Esophagus (tissue), 2 donors: Measurements from ENCODE around the gene TMTC4. TPM values are rescaled to one million over a fixed set of nuclear protein-coding genes. Genes with fewer than 3 reads are reported as not detected.
"Not testable (repeated sequence)": the region's sequence is repeated elsewhere in the genome, so short reads cannot be mapped to it uniquely, and the experiment has no call there.

Source experiments
- H3K27ac ChIP-seq, 2 donors: one replicate each; pipeline ENCODE4 v1.5.1; 2013; ENCODE audit warnings: low read depth in 2 of 2, mild to moderate bottlenecking in 2 of 2, inconsistent platforms in 1 of 2, low read length in 1 of 2, moderate library complexity in 1 of 2
- H3K27me3 ChIP-seq, 2 donors: one replicate each; pipeline ENCODE4 v1.6.1; 2013; ENCODE audit warnings: low read length in 2 of 2, control low read depth in 1 of 2, mild to moderate bottlenecking in 1 of 2; ENCODE audit not compliant: insufficient read depth in 2 of 2, control insufficient read depth in 1 of 2
- H3K36me3 ChIP-seq, 2 donors: one replicate each; pipeline ENCODE4 v1.6.1; 2013; ENCODE audit warnings: low read length in 1 of 2; ENCODE audit not compliant: control insufficient read depth in 2 of 2, insufficient read depth in 2 of 2
- H3K4me1 ChIP-seq, 2 donors: one replicate each; pipeline ENCODE4 v1.6.1; 2013; ENCODE audit warnings: low read length in 1 of 2; ENCODE audit not compliant: control insufficient read depth in 2 of 2, insufficient read depth in 2 of 2
- H3K4me3 ChIP-seq, 2 donors: one replicate each; pipeline ENCODE4 v1.5.1; 2013; ENCODE audit warnings: low read length in 2 of 2, mild to moderate bottlenecking in 2 of 2, low read depth in 1 of 2, moderate library complexity in 1 of 2
- H3K9me3 ChIP-seq, 2 donors: one replicate each; pipeline ENCODE4 v1.6.1; 2013; ENCODE audit warnings: mild to moderate bottlenecking in 2 of 2, low read depth in 1 of 2, low read length in 1 of 2, moderate library complexity in 1 of 2; ENCODE audit not compliant: control insufficient read depth in 2 of 2, insufficient read depth in 1 of 2
- WGBS, 2 donors: extraction: QIAGEN DNeasy Blood & Tissue Kit; methylation state at CpG; one replicate each; pipeline ENCODE4 v1.1.7; 2013; 5-methylcytosine and 5-hydroxymethylcytosine counted together
- polyA plus RNA-seq, 2 donors: library from polyadenylated mRNA; stranded (reverse); fragments of 200-250 nt; gene quantifications; one replicate each; pipeline ENCODE4 v1.2.3, GENCODE V29; 2013
- donor health status: healthy with polysubstance abuse.
- donor health status: Bipolar disorder and iron deficiency.

TMTC4 gene
- polyA plus RNA-seq, 2 donors = 4.4 to 5.5 TPM

DNA sequence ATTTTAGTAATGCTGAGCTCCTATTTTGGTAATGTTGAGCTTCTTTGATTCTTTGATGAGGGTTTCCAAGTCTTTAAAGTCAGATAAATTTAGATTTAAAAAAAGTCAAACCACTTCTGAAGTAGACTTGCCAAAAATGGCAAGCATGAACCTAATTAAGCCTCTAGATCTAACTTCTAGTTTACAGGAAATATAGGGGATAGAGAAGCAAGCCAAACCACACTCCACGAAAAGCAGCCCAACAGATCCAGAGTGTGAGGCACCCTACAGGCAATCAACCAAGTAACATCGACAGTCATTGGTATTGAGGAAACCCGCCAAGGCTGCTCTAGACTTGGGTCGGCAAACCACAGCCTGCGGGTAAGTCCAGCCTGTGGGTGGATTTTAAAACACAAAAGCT is 89.7 kb downstream of the TMTC4 start:
- WGBS, 2 donors = 42 to 57% methylated on average over 5 of the region's 5 CpGs
- Histone ChIP-seq H3K36me3 (no peaks in the 10 kb centered on the region), H3K4me3 (no peak overlapping the region), H3K27me3 (no peaks in the 10 kb centered on the region), H3K27ac (no peak overlapping the region), H3K9me3 (no peaks in the 10 kb centered on the region), H3K4me1 (peaks cover 0 to 5% of the 10 kb centered on the region in 2 donors)

DNA sequence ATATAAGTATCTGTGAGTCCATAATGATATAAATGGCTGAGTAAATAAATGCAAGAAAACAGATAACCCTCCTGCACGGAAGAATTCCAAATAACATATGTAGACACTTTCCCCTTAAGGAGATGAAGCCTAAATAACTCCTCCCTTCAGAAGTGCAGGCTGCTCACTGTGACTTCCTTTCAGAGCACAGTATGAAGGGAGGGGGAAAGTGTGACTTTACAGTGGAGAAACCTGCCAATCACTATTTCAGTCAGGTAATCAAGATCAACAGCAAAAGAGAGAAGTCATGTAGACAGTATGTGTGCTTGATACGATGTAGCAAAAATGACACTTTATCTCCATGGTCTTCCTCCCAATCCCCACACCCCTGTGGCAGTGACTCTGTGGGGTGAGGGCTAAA is 93.1 kb downstream of the TMTC4 start:
- WGBS, 2 donors = 95% methylated on average over 2 of the region's 2 CpGs
- Histone ChIP-seq H3K4me1 (no peaks in the 10 kb centered on the region), H3K27me3 (no peaks in the 10 kb centered on the region), H3K4me3 (no peak overlapping the region), H3K36me3 (no peaks in the 10 kb centered on the region), H3K27ac (no peak overlapping the region), H3K9me3 (no peaks in the 10 kb centered on the region)

DNA sequence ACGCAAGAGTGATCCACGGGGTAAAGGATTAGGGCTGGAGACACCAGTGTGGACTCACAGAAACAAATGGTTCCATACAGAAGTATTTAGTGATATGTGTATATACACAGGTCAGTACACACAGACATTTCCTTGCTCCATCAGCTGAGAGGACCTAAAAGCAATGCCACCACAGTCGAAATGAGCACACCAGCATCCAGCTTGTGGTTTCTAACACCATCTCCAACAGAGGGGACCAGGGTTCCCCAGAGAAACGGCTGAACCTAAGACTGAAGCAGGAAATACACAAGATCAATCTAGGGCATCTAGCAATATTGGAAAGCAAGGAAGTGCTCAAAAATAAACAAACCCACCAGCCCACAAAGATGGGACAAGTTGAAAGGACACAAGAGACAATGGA is 93.6 kb downstream of the TMTC4 start:
- no peak overlapping the region for H3K4me3 ChIP-seq
- H3K4me1 ChIP-seq = no peaks in the 10 kb centered on the region
- no peak overlapping the region for H3K27ac ChIP-seq
- H3K27me3 ChIP-seq = no peaks in the 10 kb centered on the region
- H3K36me3 ChIP-seq = no peaks in the 10 kb centered on the region
- 91 to 94% methylated on average over 4 of the region's 4 CpGs for WGBS, 2 donors
- H3K9me3 ChIP-seq = no peaks in the 10 kb centered on the region

DNA sequence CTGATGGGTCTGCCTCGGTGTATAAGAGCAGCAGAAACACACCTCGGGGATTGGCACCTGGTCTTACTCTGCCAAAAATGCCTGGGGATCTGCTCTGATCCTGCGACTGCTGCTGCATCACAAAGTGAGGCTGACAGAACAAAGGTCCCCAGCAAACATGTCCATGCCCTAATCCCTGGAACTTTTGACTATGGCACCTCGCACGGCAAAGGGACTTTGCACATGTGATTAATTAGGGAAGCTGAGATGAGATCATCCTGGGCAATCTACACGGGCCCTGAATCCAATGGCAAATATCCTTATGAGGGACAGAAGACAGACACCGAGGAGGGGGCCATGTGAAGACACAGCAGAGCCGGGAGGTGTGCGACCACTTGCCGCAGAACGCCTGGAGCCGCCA is 94.5 kb downstream of the TMTC4 start:
- H3K4me1 ChIP-seq = no peaks in the 10 kb centered on the region
- H3K27me3 ChIP-seq = no peaks in the 10 kb centered on the region
- H3K27ac ChIP-seq = no peak overlapping the region
- 88 to 91% methylated on average over 12 of the region's 12 CpGs for WGBS, 2 donors
- H3K4me3 ChIP-seq = no peak overlapping the region
- H3K9me3 ChIP-seq = no peaks in the 10 kb centered on the region
- no peaks in the 10 kb centered on the region for H3K36me3 ChIP-seq

DNA sequence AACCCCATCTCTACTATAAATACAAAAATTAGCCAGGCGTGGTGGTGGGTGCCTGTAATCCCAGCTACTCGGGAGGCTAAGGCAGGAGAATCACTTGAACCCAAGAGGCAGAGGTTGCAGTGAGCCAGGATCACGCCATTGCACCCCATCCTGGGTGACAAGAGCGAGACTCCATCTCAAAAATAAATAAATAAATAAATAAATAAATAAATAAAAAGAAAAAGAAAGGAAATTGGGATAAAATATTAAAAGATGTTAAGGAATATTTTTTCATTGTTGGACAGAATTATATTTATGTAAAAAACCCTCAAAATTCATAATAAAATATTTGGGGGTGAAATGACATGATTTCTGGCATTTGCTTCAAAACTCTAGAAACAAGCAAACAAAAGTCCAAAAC is 97.4 kb downstream of the TMTC4 start:
- not testable (repeated sequence) for H3K4me1 ChIP-seq, H3K36me3 ChIP-seq, H3K27me3 ChIP-seq, H3K9me3 ChIP-seq, H3K4me3 ChIP-seq, H3K27ac ChIP-seq
- WGBS, 2 donors = 93 to 95% methylated on average over 4 of the region's 4 CpGs

DNA sequence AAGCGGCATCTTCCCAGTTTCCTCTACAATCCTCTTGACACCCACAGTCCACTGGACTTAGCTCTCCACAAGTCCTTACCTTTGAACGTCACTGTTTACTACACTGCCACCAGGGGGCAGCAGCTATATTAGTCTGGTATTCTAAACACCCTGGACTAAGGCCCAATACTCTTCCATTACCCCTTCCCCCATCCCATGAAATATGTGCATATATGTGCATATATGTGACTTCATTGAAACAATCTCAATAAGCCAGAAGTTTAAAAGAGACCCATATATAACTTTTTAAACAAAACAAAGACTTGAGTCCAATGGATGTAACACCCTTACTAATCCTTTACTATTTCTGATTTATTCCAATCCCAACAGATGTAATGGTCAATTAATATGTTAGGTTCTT is 101.5 kb downstream of the TMTC4 start:
- H3K4me3 ChIP-seq = no peak overlapping the region
- no peaks in the 10 kb centered on the region for H3K27me3 ChIP-seq
- no peak overlapping the region for H3K27ac ChIP-seq
- 40 to 47% methylated on average over 2 of the region's 2 CpGs for WGBS, 2 donors
- H3K9me3 ChIP-seq = no peaks in the 10 kb centered on the region
- no peaks in the 10 kb centered on the region for H3K4me1 ChIP-seq
- no peaks in the 10 kb centered on the region for H3K36me3 ChIP-seq

DNA sequence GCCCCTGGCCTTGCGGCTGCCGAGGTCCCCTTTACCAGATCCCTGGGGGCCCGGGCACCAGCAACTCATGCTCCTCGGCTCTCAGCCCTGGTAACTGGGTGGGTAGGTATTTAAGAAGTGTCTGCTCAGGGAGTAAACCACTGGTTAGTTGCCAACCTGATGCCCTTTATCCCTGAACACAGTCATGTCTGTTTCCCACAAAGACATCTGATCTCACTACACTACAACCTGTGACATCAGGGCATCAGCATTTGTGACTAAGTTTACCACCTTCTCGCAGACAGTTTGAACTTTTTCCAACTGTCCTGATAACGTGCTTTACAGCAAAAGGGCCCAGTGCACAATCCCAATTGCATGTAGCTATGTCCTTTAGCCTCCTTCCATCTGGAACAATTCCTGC is 108.1 kb downstream of the TMTC4 start:
- WGBS, 2 donors = 91 to 94% methylated on average over 6 of the region's 6 CpGs
- H3K27me3 ChIP-seq = no peaks in the 10 kb centered on the region
- H3K4me1 ChIP-seq = no peaks in the 10 kb centered on the region
- no peaks in the 10 kb centered on the region for H3K36me3 ChIP-seq
- no peak overlapping the region for H3K27ac ChIP-seq
- no peak overlapping the region for H3K4me3 ChIP-seq
- H3K9me3 ChIP-seq = peaks cover 0 to 3% of the 10 kb centered on the region in 2 donors

DNA sequence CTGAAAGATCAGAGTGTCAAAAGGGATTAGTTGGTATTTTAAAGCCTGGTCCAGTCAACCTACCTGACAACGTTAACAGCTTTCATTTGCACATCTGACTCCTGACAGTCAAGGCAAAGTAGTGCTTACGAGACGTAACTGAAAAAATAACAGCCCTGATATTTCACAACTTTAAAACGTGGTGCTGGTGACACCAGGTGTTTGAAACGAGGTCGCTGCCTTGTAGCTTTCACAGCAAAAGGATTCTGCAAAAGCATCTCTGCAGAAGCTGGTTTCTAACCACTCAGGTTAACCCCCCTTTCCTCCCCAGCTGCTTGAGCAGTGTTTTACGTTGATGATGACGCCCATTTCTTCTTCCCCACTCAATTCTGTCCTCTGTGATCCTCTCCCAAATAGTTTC is 109.3 kb downstream of the TMTC4 start:
- WGBS, 2 donors = 59 to 67% methylated on average over 8 of the region's 8 CpGs
- Histone ChIP-seq H3K4me3 (no peak overlapping the region), H3K27ac (no peak overlapping the region), H3K9me3 (peaks cover 0 to 3% of the 10 kb centered on the region in 2 donors), H3K27me3 (no peaks in the 10 kb centered on the region), H3K4me1 (no peaks in the 10 kb centered on the region), H3K36me3 (no peaks in the 10 kb centered on the region)

DNA sequence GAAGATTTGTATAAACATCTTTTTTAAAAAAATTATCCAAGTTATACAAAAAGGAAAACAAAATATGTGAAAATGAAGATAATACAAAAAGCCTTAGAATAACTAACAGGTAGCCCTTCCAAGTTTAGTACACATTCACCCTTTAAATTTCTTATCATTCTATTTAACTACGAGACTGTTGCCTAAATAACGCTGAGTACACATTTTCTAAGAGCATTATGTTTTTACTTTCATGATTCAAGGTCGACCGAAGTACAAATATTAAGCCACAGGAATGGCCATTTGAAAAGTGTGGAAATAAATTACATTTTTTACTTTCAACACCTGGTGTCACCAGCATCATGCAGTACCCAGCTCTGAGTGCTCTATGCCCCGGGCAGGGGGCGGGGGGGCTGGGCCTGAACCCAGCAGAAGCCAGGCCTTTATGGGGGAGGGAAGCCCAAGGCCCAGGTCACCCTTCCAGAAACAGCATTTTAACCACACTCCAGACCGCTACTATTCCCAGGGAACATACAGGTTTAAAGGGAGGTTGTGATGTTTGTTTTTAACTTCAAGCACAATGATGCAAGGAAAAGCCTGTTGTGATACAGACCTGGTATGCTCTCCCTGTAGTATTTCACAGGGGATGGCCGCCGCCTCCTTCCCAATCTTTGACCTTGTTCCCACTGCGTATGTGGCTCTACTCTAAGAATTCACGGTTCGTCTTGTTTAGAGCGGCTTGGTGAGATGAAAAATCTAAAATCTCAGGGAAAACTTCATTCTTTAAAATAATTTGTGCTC is 110.0 kb downstream of the TMTC4 start:
- Histone ChIP-seq H3K36me3 (no peaks in the 10 kb centered on the region), H3K27me3 (no peaks in the 10 kb centered on the region), H3K9me3 (peaks cover 0 to 3% of the 10 kb centered on the region in 2 donors), H3K4me1 (no peaks in the 10 kb centered on the region), H3K4me3 (no peak overlapping the region), H3K27ac (no peak overlapping the region)
- WGBS, 2 donors = 74 to 90% methylated on average over 13 of the region's 13 CpGs

DNA sequence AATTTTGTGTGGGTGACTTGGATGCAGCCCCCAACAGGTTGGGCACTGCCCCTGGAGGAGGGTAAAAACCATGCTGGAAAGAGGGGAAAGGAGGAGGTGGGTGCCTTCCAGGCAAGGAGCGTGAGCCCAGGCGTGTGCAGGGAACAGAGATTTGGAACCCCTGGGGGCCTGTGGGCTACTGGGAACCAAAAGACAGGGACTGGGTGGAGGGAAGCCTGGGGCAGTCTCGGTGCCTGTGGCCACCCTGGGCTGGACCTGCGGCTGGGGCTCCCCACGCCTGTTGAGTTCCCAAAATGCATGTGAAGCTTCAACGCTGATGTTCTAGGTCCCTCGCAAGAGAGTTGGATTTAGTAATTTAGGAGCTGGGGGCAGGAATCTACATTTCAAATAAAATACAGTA is 110.8 kb downstream of the TMTC4 start:
- Histone ChIP-seq H3K27me3 (no peaks in the 10 kb centered on the region), H3K9me3 (peaks cover 0 to 3% of the 10 kb centered on the region in 2 donors), H3K4me3 (no peak overlapping the region), H3K36me3 (no peaks in the 10 kb centered on the region), H3K4me1 (no peaks in the 10 kb centered on the region), H3K27ac (no peak overlapping the region)
- 92 to 94% methylated on average over 7 of the region's 7 CpGs for WGBS, 2 donors
